IPS-18a (cell line): ENCODE data around the gene PARP12.

Experiments
- H3K27ac ChIP-seq: one replicate; pipeline ENCODE4 v1.5.1; 2013; ENCODE audit warnings: low read length
- H3K27me3 ChIP-seq: one replicate; pipeline ENCODE4 v1.6.1; 2013; ENCODE audit warnings: mild to moderate bottlenecking, low read length; ENCODE audit not compliant: control insufficient read depth, insufficient read depth
- H3K36me3 ChIP-seq: one replicate; pipeline ENCODE4 v1.6.1; 2013; ENCODE audit warnings: low read depth, low read length; ENCODE audit not compliant: control insufficient read depth
- H3K4me1 ChIP-seq: one replicate; pipeline ENCODE4 v1.6.1; 2013; ENCODE audit warnings: low read depth, low read length; ENCODE audit not compliant: control insufficient read depth
- H3K4me3 ChIP-seq: one replicate; pipeline ENCODE4 v1.5.1; 2013; ENCODE audit warnings: low read length
- H3K9ac ChIP-seq: one replicate; pipeline ENCODE4 v1.6.1; 2013; ENCODE audit warnings: mild to moderate bottlenecking, low read length, moderate library complexity
- H3K9me3 ChIP-seq: one replicate; pipeline ENCODE4 v1.6.1; 2013; ENCODE audit warnings: low read depth, low read length; ENCODE audit not compliant: control insufficient read depth

Gene PARP12

DNA sequence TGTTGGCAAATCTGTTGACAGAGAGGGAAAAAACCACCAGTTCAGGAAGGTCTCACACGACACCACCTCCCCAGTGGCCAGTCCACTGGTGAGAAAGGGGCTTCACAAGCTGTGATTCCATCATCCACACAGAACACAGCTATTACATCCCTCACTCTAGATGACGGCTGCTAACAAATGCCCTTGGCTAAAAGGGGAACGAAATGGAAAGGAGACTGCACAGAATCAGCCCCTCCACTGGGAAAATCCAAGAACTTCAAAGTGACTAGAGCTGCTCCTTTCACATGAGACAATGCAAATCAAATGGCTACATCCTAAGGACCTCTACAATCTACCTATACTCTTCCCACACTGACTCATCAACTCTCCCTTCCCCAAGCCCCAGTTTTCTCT lies 5.6 kb downstream of the PARP12 start:
- H3K9ac ChIP-seq: no peak overlapping the region
- no peak overlapping the region for H3K27ac ChIP-seq
- no peak overlapping the region for H3K4me3 ChIP-seq
- H3K4me1 ChIP-seq: no peaks in the 10 kb centered on the region
- no peaks in the 10 kb centered on the region for H3K36me3 ChIP-seq
- H3K27me3 ChIP-seq: peaks cover 12% of the 10 kb centered on the region
- no peaks in the 10 kb centered on the region for H3K9me3 ChIP-seq

DNA sequence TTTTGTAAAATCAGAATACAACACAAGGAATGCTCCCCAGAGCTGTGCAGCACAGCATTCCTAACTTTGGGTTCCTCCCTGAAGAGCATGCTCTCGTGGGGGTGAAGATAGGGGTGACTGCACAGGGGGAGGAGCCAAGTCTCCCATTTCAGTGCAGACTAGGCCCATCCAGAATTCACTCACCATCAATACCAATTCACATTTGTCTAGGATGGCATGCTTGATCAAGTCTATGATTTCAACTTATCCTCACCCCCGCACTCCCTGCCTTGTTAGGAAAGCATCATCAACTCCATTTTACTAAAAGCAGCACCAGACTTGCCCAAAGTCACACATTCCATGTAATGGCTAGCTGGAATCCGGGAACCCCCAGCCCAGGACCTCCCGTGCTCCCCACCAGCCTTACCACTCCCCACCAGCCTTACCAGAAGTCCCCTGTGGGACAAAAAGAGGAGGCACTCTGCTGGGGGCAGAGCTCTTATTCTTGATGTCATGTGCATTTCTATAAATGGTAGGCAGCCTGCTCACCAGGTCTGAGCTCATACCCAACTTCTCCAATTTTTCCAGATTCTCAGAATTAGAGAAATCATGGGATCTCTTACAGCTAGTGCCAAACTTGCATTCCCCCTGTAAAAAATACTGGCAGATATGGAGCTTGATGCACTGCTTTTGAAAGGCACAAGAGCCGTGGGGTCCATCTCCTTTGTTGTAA lies 6.2 kb downstream of the PARP12 start:
- no peak overlapping the region for H3K9ac ChIP-seq
- no peaks in the 10 kb centered on the region for H3K9me3 ChIP-seq
- no peaks in the 10 kb centered on the region for H3K36me3 ChIP-seq
- no peak overlapping the region for H3K4me3 ChIP-seq
- H3K4me1 ChIP-seq: no peaks in the 10 kb centered on the region
- H3K27ac ChIP-seq: no peak overlapping the region
- peaks cover 7% of the 10 kb centered on the region for H3K27me3 ChIP-seq

DNA sequence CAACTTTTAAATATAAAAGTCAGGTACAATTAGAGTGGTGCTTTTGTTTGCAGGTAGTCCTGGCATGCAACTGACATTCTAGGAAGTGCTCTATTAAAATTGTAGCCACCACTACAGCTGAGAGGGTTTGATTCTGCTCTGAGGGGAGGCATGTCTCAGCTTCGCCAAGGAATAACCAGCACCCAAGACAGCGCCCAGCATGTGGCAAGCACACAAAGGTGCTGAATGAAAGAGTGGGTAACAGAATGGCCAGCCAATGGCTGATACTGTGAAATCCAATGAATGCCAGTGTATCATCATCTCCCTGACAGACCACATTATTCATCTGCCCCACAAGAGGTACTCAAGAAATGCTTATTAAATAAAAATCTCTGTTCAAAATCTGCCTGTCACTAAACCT lies 6.9 kb downstream of the PARP12 start:
- Histone ChIP-seq H3K4me3 (no peak overlapping the region), H3K4me1 (no peaks in the 10 kb centered on the region), H3K27ac (no peak overlapping the region), H3K27me3 (no peaks in the 10 kb centered on the region), H3K9ac (no peak overlapping the region), H3K9me3 (no peaks in the 10 kb centered on the region), H3K36me3 (no peaks in the 10 kb centered on the region)

DNA sequence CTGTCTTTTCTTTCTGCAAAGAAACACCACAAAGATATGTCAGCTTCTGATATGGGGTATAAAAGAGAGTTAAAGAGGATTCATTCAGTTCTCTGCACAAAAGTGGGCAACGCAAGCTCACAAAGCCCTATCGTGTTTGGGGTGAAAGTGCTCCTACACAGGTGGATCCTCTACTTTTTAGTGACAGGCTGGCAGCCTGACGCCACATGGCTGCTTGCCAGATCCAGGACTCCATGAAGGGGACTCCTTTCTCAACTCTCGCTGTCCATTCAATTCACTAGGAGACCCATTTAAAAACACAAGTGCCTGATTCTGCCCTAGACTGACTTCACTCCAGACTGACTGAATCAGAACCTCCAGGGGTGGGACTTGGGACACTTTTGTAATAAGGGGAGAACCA lies 8.0 kb downstream of the PARP12 start:
- no peak overlapping the region for H3K9ac ChIP-seq
- no peaks in the 10 kb centered on the region for H3K27me3 ChIP-seq
- no peaks in the 10 kb centered on the region for H3K4me1 ChIP-seq
- H3K9me3 ChIP-seq: no peaks in the 10 kb centered on the region
- H3K4me3 ChIP-seq: no peak overlapping the region
- H3K36me3 ChIP-seq: no peaks in the 10 kb centered on the region
- no peak overlapping the region for H3K27ac ChIP-seq

DNA sequence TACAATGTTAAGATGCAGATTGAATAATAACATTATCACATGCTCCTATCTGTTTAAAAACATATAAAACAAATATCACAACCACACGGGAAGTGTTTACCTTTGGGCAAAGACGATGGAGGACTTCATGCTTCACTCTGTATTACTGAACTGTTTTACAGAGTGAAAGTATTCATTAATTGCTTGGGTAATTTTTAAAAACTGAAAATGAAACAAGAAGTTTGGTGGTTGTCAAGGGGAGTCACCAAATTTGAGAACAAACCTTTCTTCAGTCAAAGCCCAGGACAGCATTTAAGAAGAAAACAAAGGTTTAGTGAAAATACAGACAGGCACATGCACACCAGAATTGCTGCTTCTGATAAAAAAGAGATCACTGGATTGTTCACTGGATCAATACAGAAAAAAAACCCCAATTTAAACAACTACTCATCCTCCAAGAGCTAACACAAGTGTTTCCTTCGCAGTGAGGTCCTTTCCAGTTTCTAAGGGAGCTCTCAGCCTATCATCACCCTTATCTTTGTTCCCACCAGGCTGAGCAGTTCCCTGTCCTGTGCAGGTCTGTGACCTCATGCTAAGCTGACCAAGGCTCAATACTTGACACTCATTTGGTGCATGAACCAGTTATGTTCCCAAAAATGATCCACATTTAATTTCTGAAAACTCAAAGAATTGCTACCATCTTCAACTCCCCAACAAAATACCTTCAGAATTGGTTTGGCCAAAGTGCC lies 8.8 kb downstream of the PARP12 start:
- Histone ChIP-seq H3K4me3 (no peak overlapping the region), H3K27ac (no peak overlapping the region), H3K27me3 (no peaks in the 10 kb centered on the region), H3K36me3 (no peaks in the 10 kb centered on the region), H3K4me1 (no peaks in the 10 kb centered on the region), H3K9me3 (no peaks in the 10 kb centered on the region), H3K9ac (no peak overlapping the region)

DNA sequence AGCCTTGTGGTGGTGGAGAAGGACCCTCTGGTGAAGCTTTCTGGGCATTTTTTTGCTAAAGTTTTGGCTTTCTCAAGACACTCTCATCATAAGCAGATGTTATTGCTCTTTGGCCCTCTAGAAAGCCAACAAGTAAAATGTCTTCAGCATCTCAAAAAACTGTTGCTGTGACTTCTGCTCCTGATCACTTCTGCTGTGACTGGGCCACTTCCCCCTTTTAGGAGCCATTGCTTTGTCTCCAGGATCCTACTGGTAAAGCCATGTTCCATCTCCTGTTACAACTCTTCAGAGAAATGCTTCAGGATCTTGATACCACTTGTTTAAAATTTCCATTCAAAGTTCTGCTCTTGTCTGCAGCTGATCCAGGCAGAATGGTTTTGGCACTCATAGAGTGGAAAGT lies 10.9 kb downstream of the PARP12 start:
- no peak overlapping the region for H3K9ac ChIP-seq
- no peaks in the 10 kb centered on the region for H3K36me3 ChIP-seq
- H3K27ac ChIP-seq: no peak overlapping the region

DNA sequence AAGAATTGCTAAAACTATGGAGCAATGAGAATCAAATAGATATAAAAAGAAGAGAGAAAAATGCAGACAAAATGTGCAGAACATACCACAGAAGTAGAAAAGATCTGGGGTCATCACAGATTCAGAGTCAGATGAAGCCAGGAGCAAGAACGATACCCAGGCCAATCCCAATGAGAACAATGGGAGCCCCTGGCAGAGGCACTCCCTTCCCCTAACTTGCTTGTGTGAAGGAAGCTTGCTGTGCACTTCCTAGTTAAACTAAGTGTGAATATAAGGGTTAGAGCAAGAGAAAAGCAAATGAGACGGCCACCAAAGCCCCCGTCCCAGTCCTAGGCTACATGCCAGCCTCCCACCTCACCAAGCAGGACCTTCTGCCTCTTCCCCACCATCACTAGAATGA lies 12.7 kb downstream of the PARP12 start:
- no peak overlapping the region for H3K4me3 ChIP-seq
- H3K9ac ChIP-seq: no peak overlapping the region
- no peaks in the 10 kb centered on the region for H3K4me1 ChIP-seq
- H3K27ac ChIP-seq: no peak overlapping the region
- no peaks in the 10 kb centered on the region for H3K9me3 ChIP-seq
- H3K27me3 ChIP-seq: no peaks in the 10 kb centered on the region
- no peaks in the 10 kb centered on the region for H3K36me3 ChIP-seq

More for the DNA sequence above, 10.9 kb downstream of the PARP12 start:
- Histone ChIP-seq H3K27me3 (no peaks in the 10 kb centered on the region), H3K9me3 (no peaks in the 10 kb centered on the region), H3K4me3 (no peak overlapping the region), H3K4me1 (no peaks in the 10 kb centered on the region)

DNA sequence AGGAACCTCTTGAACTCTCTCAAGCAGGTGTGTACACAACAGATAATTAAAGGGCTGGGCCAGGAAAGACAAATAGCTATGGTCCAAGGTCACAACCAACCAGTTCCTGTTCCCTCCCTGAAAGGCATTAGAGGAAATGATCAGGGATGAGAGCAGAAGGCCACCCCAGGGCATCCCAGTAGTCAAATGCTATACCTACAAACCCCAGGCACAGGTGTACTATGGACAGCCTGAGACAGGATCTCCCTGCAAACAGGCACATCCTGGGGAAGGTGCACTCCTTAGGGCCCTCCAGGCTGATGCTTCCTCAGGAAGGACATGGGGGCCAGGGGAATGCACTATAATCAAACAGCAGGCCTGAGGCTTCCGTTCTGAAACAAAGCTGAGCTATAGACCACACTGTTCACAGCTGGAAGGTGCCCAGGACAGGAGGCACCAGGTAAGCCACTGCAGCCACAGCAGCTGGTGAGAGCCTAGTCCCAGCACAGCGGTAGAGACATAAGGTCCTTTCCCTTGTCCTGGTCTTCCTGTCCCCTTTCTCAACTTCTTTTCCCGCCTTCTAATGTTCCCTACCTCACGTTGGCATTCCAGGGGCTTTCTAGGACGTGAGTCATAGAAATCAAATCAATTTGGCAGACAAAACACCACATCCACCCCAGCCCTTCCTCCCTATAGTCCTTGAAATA lies 13.3 kb downstream of the PARP12 start:
- no peaks in the 10 kb centered on the region for H3K27me3 ChIP-seq
- no peaks in the 10 kb centered on the region for H3K36me3 ChIP-seq
- H3K4me3 ChIP-seq: no peak overlapping the region
- H3K27ac ChIP-seq: no peak overlapping the region
- no peaks in the 10 kb centered on the region for H3K9me3 ChIP-seq
- H3K4me1 ChIP-seq: no peaks in the 10 kb centered on the region
- H3K9ac ChIP-seq: no peak overlapping the region

DNA sequence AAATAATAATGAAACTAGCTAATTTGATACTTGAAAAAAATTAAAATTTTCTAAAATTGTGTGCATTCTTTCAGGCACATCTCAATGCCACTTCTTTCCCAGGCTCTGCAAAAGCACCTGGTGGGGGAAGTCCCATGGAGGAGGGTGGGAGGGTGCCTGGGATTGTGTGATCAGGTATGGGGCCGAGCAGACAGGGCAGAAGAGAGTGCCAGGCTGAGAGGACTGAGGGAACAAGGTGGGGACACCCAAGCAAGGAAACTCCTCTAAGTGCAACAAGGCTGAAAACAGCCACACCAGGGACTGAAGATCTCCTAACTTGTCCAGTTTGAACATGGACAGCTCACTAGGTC lies 13.8 kb downstream of the PARP12 start:
- Histone ChIP-seq H3K27ac (no peak overlapping the region), H3K4me3 (no peak overlapping the region), H3K9ac (no peak overlapping the region), H3K9me3 (no peaks in the 10 kb centered on the region), H3K4me1 (no peaks in the 10 kb centered on the region), H3K27me3 (no peaks in the 10 kb centered on the region), H3K36me3 (no peaks in the 10 kb centered on the region)

DNA sequence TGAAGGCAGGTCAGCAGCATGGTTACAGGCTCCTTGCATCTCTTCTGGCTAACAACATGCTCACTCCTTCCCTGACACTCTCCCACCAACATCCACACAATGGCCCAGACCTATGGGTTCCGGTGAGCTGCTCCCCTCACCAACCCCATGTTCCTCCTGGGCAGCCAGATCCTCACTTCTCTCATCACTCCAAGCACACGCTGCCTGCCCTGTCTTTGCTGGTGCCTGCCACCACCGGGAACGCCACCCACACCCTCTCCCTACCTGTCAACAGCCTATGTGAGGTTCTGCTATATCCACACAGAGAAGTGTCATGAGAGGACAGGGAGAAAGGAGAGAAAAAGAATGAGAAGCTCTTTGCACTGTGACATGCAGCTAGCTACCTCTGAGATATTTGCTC lies 14.6 kb downstream of the PARP12 start:
- H3K4me3 ChIP-seq: no peak overlapping the region
- no peaks in the 10 kb centered on the region for H3K27me3 ChIP-seq
- no peak overlapping the region for H3K27ac ChIP-seq
- H3K9ac ChIP-seq: no peak overlapping the region
- no peaks in the 10 kb centered on the region for H3K4me1 ChIP-seq
- no peaks in the 10 kb centered on the region for H3K9me3 ChIP-seq
- no peaks in the 10 kb centered on the region for H3K36me3 ChIP-seq

DNA sequence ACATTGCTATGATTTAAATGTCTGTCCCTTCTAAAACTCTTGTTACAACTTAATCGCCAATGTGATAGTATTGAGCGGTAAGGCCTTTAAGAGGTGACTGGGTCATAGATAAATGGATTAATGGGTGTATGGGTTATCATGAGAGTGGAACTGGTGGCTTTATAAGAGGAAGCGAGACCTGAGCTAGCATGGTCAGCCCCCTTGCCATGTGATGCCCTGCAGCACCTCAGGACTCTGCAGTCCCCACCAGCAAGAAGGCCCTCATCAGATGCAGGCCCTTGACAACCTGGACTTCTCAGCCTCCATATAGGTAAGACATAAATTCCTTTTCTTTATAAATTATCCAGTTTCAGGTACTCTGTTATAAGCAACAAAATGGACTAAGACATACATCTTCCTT lies 15.6 kb downstream of the PARP12 start:
- Histone ChIP-seq H3K9ac (no peak overlapping the region), H3K36me3 (no peaks in the 10 kb centered on the region), H3K27ac (no peak overlapping the region), H3K27me3 (no peaks in the 10 kb centered on the region), H3K4me3 (no peak overlapping the region), H3K4me1 (no peaks in the 10 kb centered on the region), H3K9me3 (no peaks in the 10 kb centered on the region)

DNA sequence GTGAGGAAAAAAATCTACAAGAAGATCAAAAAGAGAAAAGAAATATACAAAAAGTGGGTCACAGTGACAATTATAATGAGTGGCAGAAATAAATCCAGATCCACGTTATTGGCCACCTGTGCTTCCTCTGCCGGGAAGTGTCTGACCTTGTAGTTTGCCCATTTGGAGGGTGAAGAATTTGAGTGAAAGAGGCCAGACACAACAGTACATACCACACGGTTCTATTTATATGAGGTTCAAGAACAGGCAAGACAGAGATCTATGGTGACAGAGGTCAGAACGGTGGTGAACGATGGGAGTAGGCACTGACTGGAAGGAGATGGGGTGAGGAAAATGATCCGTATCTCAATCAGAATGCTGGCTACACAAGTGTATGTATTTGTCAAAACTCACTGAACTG lies 17.1 kb downstream of the PARP12 start:
- no peaks in the 10 kb centered on the region for H3K27me3 ChIP-seq
- H3K36me3 ChIP-seq: no peaks in the 10 kb centered on the region
- no peaks in the 10 kb centered on the region for H3K4me1 ChIP-seq
- H3K9me3 ChIP-seq: no peaks in the 10 kb centered on the region
- no peak overlapping the region for H3K9ac ChIP-seq
- no peak overlapping the region for H3K4me3 ChIP-seq
- no peak overlapping the region for H3K27ac ChIP-seq
